Kidney (tissue), 14 donors: ENCODE data around the gene TRMU. TPM values are rescaled to one million over a fixed set of nuclear protein-coding genes. Genes with fewer than 3 reads are reported as not detected.

ENCODE experiments used
- DNase-seq, 5 donors: peaks; one replicate each; pipeline ENCODE4 v3.0.0-alpha.2; 2013 to 2020
- FAIRE-seq: peaks from 2 replicates; lab custom pipeline; 2012; peaks lifted over from hg19 to GRCh38; lab: Jason Lieb, UNC
- H3K27ac ChIP-seq, 2 donors: one replicate each; pipeline ENCODE4 v1.7.0; 2013; ENCODE audit warnings: low read depth in 2 of 2, low read length in 2 of 2, inconsistent platforms in 1 of 2
- H3K27me3 ChIP-seq: one replicate; pipeline ENCODE4 v1.7.1; 2013; ENCODE audit warnings: low read length, inconsistent platforms; ENCODE audit not compliant: control insufficient read depth, insufficient read depth
- H3K36me3 ChIP-seq, 3 donors: one replicate each; pipeline versions ENCODE4 v1.7.0 to v1.7.1; 2013; ENCODE audit warnings: low read length in 3 of 3, control low read depth in 1 of 3, inconsistent platforms in 1 of 3; ENCODE audit not compliant: insufficient read depth in 3 of 3, control insufficient read depth in 2 of 3
- H3K4me1 ChIP-seq, 3 donors: one replicate each; pipeline versions ENCODE4 v1.7.0 to v1.7.1; 2013; ENCODE audit warnings: low read length in 3 of 3, inconsistent platforms in 1 of 3, low read depth in 1 of 3; ENCODE audit not compliant: control insufficient read depth in 2 of 3, insufficient read depth in 2 of 3
- H3K4me3 ChIP-seq, 3 donors: one replicate each; pipeline versions ENCODE4 v1.7.0 to v1.8.1; 2013; ENCODE audit warnings: low read length in 3 of 3, control low read depth in 1 of 3, inconsistent platforms in 1 of 3
- H3K9ac ChIP-seq, 3 donors: one replicate each; pipeline versions ENCODE4 v1.7.0 to v1.7.1; 2013; ENCODE audit warnings: low read length in 3 of 3, control low read depth in 1 of 3, inconsistent platforms in 1 of 3
- H3K9me3 ChIP-seq, 3 donors: one replicate each; pipeline versions ENCODE4 v1.7.0 to v1.7.1; 2013; ENCODE audit warnings: low read length in 3 of 3, control low read depth in 1 of 3, inconsistent platforms in 1 of 3; ENCODE audit not compliant: control insufficient read depth in 2 of 3, insufficient read depth in 1 of 3
- intact Hi-C: fragments of 100-400 bp; cut with DNase I; formaldehyde crosslinking; loops from one replicate; pipeline ENCODE4 v1.11.1; 2022
- polyA plus RNA-seq: library from polyadenylated mRNA; stranded (reverse); fragments of 350-450 nt; fragmentation: Illumina TruSeq; extraction: RNeasy Lipid Tissue Mini Kit (QIAGEN cat#74804); gene quantifications from one replicate; pipeline ENCODE4 v1.2.3, GENCODE V29; 2014; ENCODE audit warnings: low read depth, low replicate concordance; ENCODE audit not compliant: insufficient read depth
- total RNA-seq: library from RNA; stranded (reverse); fragmentation: NEBNext Ultra II Directional; extraction: Animal tissue kit (Norgen Biotek cat#: 25700); gene quantifications from one replicate; pipeline ENCODE4 v1.2.1, GENCODE V29; 2021
- TF ChIP-seq, protein P1 (sequence below): IDR thresholded peaks from 3 replicates; pipeline ENCODE4 v1.5.1; 2012; ENCODE audit warnings: mild to moderate bottlenecking, moderate library complexity, borderline replicate concordance; ENCODE audit not compliant: insufficient read depth; ENCODE audit errors: extremely low read depth
- donor health status: control.
- donor health status: control.
- donor health status: control.
- donor health status: control.
- donor health status: control.
- donor health status: DM: yes; HTN: yes; CAD: no.
- donor health status: Normal renal cell carcinoma (clear cell type).

Gene TRMU
- total and polyA plus RNA-seq, 2 donors from 2014 or later: 40.5 to 41.1 TPM

DNA sequence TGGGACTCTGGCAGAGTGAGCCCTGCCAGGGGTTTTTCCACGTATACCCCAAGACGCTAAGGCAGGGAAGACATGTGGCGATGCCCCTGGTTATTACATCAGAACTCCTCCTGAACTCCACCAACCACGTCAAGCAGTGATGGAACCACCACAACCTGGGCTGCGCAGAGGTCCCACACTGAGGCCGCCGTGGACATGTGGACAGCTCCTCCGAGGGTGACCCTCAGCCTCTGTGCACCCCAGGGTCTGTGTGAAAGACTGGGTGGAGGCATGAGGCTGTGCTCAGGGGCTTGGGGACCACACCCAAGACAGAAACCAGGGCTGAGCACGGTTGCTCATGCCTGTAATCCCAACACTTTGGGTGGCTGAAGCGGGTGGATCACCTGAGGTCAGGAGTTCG is 52.2 kb downstream of the TRMU start:
- FAIRE-seq (no peak), DNase-seq (peak in 1 of 5 donors; percentile 49)
- intact Hi-C loops: no loop called here
- TF ChIP-seq, protein P1, sequence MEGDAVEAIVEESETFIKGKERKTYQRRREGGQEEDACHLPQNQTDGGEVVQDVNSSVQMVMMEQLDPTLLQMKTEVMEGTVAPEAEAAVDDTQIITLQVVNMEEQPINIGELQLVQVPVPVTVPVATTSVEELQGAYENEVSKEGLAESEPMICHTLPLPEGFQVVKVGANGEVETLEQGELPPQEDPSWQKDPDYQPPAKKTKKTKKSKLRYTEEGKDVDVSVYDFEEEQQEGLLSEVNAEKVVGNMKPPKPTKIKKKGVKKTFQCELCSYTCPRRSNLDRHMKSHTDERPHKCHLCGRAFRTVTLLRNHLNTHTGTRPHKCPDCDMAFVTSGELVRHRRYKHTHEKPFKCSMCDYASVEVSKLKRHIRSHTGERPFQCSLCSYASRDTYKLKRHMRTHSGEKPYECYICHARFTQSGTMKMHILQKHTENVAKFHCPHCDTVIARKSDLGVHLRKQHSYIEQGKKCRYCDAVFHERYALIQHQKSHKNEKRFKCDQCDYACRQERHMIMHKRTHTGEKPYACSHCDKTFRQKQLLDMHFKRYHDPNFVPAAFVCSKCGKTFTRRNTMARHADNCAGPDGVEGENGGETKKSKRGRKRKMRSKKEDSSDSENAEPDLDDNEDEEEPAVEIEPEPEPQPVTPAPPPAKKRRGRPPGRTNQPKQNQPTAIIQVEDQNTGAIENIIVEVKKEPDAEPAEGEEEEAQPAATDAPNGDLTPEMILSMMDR: no peak
- H3K9me3 ChIP-seq: no peaks in the 10 kb centered on the region
- H3K27me3 ChIP-seq: no peaks in the 10 kb centered on the region
- no peak overlapping the region for H3K4me3 ChIP-seq
- H3K36me3 ChIP-seq: peaks cover 0 to 3% (median 1%) of the 10 kb centered on the region in 3 donors
- H3K4me1 ChIP-seq: peaks cover 0 to 4% (median 0%) of the 10 kb centered on the region in 3 donors
- H3K9ac ChIP-seq: no peak overlapping the region
- no peak overlapping the region for H3K27ac ChIP-seq

DNA sequence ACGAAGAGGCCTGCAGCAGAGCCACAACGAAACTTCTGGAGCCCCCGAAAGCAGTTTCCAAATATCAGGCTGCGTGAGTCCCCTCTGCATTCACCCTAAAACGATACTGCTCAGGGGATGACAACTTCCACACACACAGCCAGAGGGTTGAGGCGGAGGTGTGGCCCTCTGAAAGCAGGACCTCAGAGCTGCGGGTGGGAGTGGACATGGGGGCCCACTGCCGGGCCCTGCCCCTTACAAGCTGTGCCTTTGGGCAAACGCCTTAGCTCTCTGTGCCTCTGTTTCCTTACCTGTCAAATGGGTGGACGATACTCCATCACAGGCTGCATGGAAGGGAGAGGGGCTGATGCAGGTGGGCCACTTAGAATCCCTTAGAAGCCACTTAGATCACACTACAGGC is 53.1 kb downstream of the TRMU start:
- intact Hi-C loops: no loop called here
- Histone ChIP-seq H3K9me3 (no peaks in the 10 kb centered on the region), H3K27ac (no peak overlapping the region), H3K4me1 (peaks cover 0 to 4% (median 0%) of the 10 kb centered on the region in 3 donors), H3K4me3 (no peak overlapping the region), H3K36me3 (peaks cover 0 to 3% (median 2%) of the 10 kb centered on the region in 3 donors), H3K27me3 (no peaks in the 10 kb centered on the region), H3K9ac (no peak overlapping the region)
- DNase-seq: peak in 1 of 5 donors; percentile 32
- TF ChIP-seq, protein P1: no peak
- FAIRE-seq: no peak

DNA sequence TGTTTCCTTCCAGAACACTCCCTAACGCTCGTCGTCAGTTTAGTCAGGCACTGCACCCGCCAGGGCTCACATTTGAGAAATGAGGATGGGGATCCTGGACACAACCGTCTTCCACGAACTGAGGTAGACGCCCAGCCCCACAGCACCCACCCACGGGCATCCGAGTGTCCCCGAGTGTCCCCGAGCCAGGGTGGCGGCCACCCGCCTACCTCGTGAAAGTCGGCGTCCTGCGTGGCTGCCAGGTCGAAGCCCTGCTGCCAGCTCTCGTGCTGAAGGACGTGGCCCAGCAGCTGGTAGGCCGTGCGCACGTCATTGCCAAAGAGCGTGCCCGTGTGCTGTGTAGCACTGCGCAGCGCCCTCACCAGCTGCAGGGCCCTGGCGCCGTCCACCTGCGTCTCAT is 53.6 kb downstream of the TRMU start:
- Histone ChIP-seq H3K9ac (no peak overlapping the region), H3K27me3 (no peaks in the 10 kb centered on the region), H3K4me1 (peaks cover 0 to 4% (median 0%) of the 10 kb centered on the region in 3 donors), H3K9me3 (no peaks in the 10 kb centered on the region), H3K4me3 (no peak overlapping the region), H3K36me3 (peaks cover 0 to 3% (median 2%) of the 10 kb centered on the region in 3 donors), H3K27ac (no peak overlapping the region)
- TF ChIP-seq, protein P1: no peak
- intact Hi-C loops: no loop called here
- FAIRE-seq: no peak
- peak in 1 of 5 donors; percentile 63 for DNase-seq
